ENCODE measurements around the gene HBZ. TPM values are rescaled to one million over a fixed set of nuclear protein-coding genes. Genes with fewer than 3 reads are reported as not detected.

The HBZ gene
- total RNA-seq: not detected

GRCh38 chr16:152141-153128, at the start of gene HBZ:
Gene HBZ, plus strand, starts transcription at chr16:152644. Its CDS starts 266 bp downstream, at chr16:152910.
- Histone ChIP-seq H3K27ac (no peak within 1 kb of the TSS), H3K4me1 (no peaks in the 10 kb centered on the region), H3K36me3 (no peaks in the 10 kb centered on the region), H3K4me3 (no peak within 1 kb of the TSS), H3K9me3 (no peaks in the 10 kb centered on the region), H3K27me3 (no peaks in the 10 kb centered on the region)
- intact Hi-C loops (cut with DNase I; ENCODE audit: low total_unique reads): no loop called here
- no peak for TF ChIP-seq CTCF (IDR thresholded peaks at IDR 0.05)
- TF ChIP-seq POLR2A (IDR thresholded peaks at IDR 0.05): no peak
- no peak for TF ChIP-seq POLR2AphosphoS5 (IDR thresholded peaks at IDR 0.05)
- no peak for DNase-seq (ENCODE audit: low spot score in 2 of 2)

- Histone ChIP-seq H3K9me3 (no peaks in the 10 kb centered on the region), H3K4me3 (no peak overlapping the region), H3K27ac (no peak overlapping the region), H3K27me3 (no peaks in the 10 kb centered on the region), H3K4me1 (peaks cover 11 to 19% of the 10 kb centered on the region in 2 donors), H3K36me3 (no peaks in the 10 kb centered on the region)
- no peak for TF ChIP-seq POLR2A (IDR thresholded peaks at IDR 0.05)
- TF ChIP-seq CTCF (IDR thresholded peaks at IDR 0.05): no peak
- TF ChIP-seq POLR2AphosphoS5 (IDR thresholded peaks at IDR 0.05): no peak
- intact Hi-C loops (cut with DNase I; ENCODE audit: low total_unique reads): no loop called here
- DNase-seq (ENCODE audit: low spot score in 2 of 2): no peak
Observed at GRCh38 chr16:104355-104754, 48.1 kb upstream of the HBZ start.

- Histone ChIP-seq H3K27me3 (no peaks in the 10 kb centered on the region), H3K9me3 (no peaks in the 10 kb centered on the region), H3K4me3 (no peak overlapping the region), H3K4me1 (peaks cover 11 to 19% of the 10 kb centered on the region in 2 donors), H3K36me3 (no peaks in the 10 kb centered on the region), H3K27ac (no peak overlapping the region)
- intact Hi-C loops (cut with DNase I; ENCODE audit: low total_unique reads): loop anchor here (5.0 kb wide), 1 partner anchor 257 kb away; no protein-coding TSS in a partner anchor
- TF ChIP-seq POLR2AphosphoS5 (IDR thresholded peaks at IDR 0.05) (no peak), CTCF (IDR thresholded peaks at IDR 0.05) (no peak), POLR2A (IDR thresholded peaks at IDR 0.05) (no peak)
- no peak for DNase-seq (ENCODE audit: low spot score in 2 of 2)
Observed at GRCh38 chr16:104928-105327, 47.5 kb upstream of the HBZ start.

GRCh38 chr16:105521-105920, 46.9 kb upstream of the HBZ start:
- H3K4me1 ChIP-seq: peaks cover 11 to 19% of the 10 kb centered on the region in 2 donors
- H3K9me3 ChIP-seq: no peaks in the 10 kb centered on the region
- no peaks in the 10 kb centered on the region for H3K27me3 ChIP-seq
- no peak overlapping the region for H3K4me3 ChIP-seq
- TF ChIP-seq CTCF (IDR thresholded peaks at IDR 0.05): no peak
- no peak for TF ChIP-seq POLR2AphosphoS5 (IDR thresholded peaks at IDR 0.05)
- no peak for TF ChIP-seq POLR2A (IDR thresholded peaks at IDR 0.05)
- DNase-seq (ENCODE audit: low spot score in 2 of 2): no peak
- no peaks in the 10 kb centered on the region for H3K36me3 ChIP-seq
- intact Hi-C loops (cut with DNase I; ENCODE audit: low total_unique reads): loop anchor here (5.0 kb wide), 1 partner anchor 257 kb away; no protein-coding TSS in a partner anchor
- no peak overlapping the region for H3K27ac ChIP-seq

Data from breast epithelium (tissue), 4 donors.